Hepatocyte (in vitro differentiated cells): Measurements from ENCODE around the gene SYT1. TPM values are rescaled to one million over a fixed set of nuclear protein-coding genes. Genes with fewer than 3 reads are reported as not detected.

ENCODE experiments used
- DNase-seq: peaks from one replicate; pipeline ENCODE4 v3.0.0-alpha.2; 2016; ENCODE audit warnings: low spot score
- H2AFZ ChIP-seq: fragments of 200-600 bp; sonication (generic); 2 replicates; pipeline ENCODE4 v1.6.0; 2016; ENCODE audit warnings: antibody characterized with exemption, mild to moderate bottlenecking
- H3K27ac ChIP-seq: fragments of 200-600 bp; sonication (generic); 2 replicates; pipeline ENCODE4 v1.5.1; 2016; ENCODE audit warnings: mild to moderate bottlenecking
- H3K27me3 ChIP-seq: fragments of 200-600 bp; sonication (generic); 2 replicates; pipeline ENCODE4 v1.6.1; 2016
- H3K36me3 ChIP-seq: fragments of 200-600 bp; sonication (generic); replicated peaks from 2 replicates; pipeline ENCODE4 v1.5.1; 2016; ENCODE audit warnings: low read depth; ENCODE audit not compliant: insufficient read depth
- H3K4me1 ChIP-seq: fragments of 200-600 bp; sonication (generic); 2 replicates; pipeline ENCODE4 v1.5.1; 2016; ENCODE audit warnings: mild to moderate bottlenecking, moderate library complexity; ENCODE audit not compliant: insufficient read depth
- H3K4me2 ChIP-seq: fragments of 200-600 bp; sonication (generic); 2 replicates; pipeline ENCODE4 v1.6.0; 2016
- H3K4me3 ChIP-seq: fragments of 200-600 bp; sonication (generic); 2 replicates; pipeline ENCODE4 v1.5.1; 2016; ENCODE audit warnings: mild to moderate bottlenecking
- H3K79me2 ChIP-seq: fragments of 200-600 bp; sonication (generic); 2 replicates; pipeline ENCODE4 v1.6.0; 2017; ENCODE audit warnings: mild to moderate bottlenecking
- H3K9me2 ChIP-seq: fragments of 200-600 bp; sonication (generic); replicated peaks from 2 replicates; pipeline ENCODE4 v1.6.0; 2017; ENCODE audit warnings: mild to moderate bottlenecking; ENCODE audit not compliant: insufficient read depth
- H3K9me3 ChIP-seq: fragments of 200-600 bp; sonication (generic); 2 replicates; pipeline ENCODE4 v1.5.1; 2016; ENCODE audit warnings: low read depth, mild to moderate bottlenecking
- H4K20me1 ChIP-seq: fragments of 200-600 bp; sonication (generic); 2 replicates; pipeline ENCODE4 v1.6.0; 2016; ENCODE audit warnings: mild to moderate bottlenecking; ENCODE audit not compliant: insufficient read depth, poor library complexity, severe bottlenecking
- EZH2 ChIP-seq: fragments of 200-600 bp; sonication (generic); IDR thresholded peaks from 2 replicates; pipeline ENCODE4 v1.6.1; 2016; ENCODE audit warnings: antibody characterized with exemption, mild to moderate bottlenecking, borderline replicate concordance
- EZH2phosphoT487 ChIP-seq: fragments of 200-600 bp; sonication (generic); IDR thresholded peaks from one replicate; pipeline ENCODE4 v1.6.1; 2018; ENCODE audit warnings: antibody characterized with exemption, mild to moderate bottlenecking, low read depth, moderate library complexity; ENCODE audit not compliant: unreplicated experiment, severe bottlenecking
- WGBS: methylation state at CpG from one replicate; pipeline ENCODE4 v1.1.6; 2016; ENCODE audit warnings: low lambda C conversion rate; ENCODE audit errors: missing lambda C conversion rate; 5-methylcytosine and 5-hydroxymethylcytosine counted together
- polyA plus RNA-seq: library from polyadenylated mRNA; unstranded; fragments of >200 nt; fragmentation: Nextera tagmentation; extraction: Ambion mirVana; gene quantifications from 2 replicates; pipeline ENCODE4 v1.2.1, GENCODE V29; 2016
- total RNA-seq: library from RNA; depleted of rRNA; stranded (reverse); fragments of >200 nt; gene quantifications from 2 replicates; pipeline ENCODE4 v1.2.3, GENCODE V29; 2014
- TF ChIP-seq, protein P1 (sequence below): fragments of 200-600 bp; sonication (generic); IDR thresholded peaks from 2 replicates; pipeline ENCODE4 v1.5.1; 2016; ENCODE audit warnings: antibody characterized with exemption, mild to moderate bottlenecking; ENCODE audit not compliant: poor library complexity

SYT1 gene
- total and polyA plus RNA-seq, 2 experiments from 2014 or later = 1.3 to 2.5 TPM

DNA sequence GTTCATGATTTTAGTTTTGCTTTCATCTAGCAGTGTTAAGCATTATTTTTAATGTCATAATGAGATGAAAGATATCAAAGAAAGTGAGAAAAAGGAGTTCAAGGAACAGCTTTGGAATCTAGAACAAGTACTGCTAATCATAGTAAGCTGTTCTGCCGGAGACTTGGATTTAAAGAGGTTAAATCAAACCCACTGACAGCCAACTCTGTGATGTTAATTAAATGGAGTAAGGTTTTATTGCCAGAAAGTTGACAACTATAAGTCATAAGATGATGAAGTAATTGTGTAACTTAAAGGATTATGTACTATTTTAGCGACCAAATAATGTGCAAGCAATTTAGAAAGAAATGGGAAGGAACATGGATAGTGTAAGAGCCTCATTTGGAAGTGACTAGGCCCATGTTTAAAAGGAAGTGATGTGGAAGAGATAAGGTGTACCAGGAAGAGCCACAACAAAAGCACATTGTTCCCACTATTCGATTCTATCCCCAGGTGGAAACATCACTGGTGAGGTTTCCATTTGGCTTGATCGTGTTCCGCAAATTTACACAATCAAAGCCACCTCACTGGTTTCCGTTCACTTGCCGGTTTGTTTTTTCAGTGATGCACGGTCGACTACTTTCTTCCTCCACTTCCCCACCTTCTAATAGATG is 437.7 kb downstream of the SYT1 start:
- Histone ChIP-seq H3K4me3 (no peak overlapping the region), H3K27me3 (no peaks in the 10 kb centered on the region), H4K20me1 (no peaks in the 10 kb centered on the region), H3K79me2 (no peaks in the 10 kb centered on the region), H3K27ac (no peak overlapping the region), H2AFZ (no peak overlapping the region), H3K9me2 (no peaks in the 10 kb centered on the region), H3K36me3 (no peaks in the 10 kb centered on the region), H3K9me3 (no peaks in the 10 kb centered on the region), H3K4me2 (no peak overlapping the region), H3K4me1 (no peaks in the 10 kb centered on the region)
- TF ChIP-seq EZH2 (no peak), EZH2phosphoT487 (no peak)
- TF ChIP-seq, protein P1, sequence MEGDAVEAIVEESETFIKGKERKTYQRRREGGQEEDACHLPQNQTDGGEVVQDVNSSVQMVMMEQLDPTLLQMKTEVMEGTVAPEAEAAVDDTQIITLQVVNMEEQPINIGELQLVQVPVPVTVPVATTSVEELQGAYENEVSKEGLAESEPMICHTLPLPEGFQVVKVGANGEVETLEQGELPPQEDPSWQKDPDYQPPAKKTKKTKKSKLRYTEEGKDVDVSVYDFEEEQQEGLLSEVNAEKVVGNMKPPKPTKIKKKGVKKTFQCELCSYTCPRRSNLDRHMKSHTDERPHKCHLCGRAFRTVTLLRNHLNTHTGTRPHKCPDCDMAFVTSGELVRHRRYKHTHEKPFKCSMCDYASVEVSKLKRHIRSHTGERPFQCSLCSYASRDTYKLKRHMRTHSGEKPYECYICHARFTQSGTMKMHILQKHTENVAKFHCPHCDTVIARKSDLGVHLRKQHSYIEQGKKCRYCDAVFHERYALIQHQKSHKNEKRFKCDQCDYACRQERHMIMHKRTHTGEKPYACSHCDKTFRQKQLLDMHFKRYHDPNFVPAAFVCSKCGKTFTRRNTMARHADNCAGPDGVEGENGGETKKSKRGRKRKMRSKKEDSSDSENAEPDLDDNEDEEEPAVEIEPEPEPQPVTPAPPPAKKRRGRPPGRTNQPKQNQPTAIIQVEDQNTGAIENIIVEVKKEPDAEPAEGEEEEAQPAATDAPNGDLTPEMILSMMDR = no peak
- DNase-seq = no peak
- WGBS = 84% methylated on average over 9 of the region's 9 CpGs

- no peaks in the 10 kb centered on the region for H4K20me1 ChIP-seq
- H2AFZ ChIP-seq = no peak overlapping the region
- H3K27me3 ChIP-seq = no peaks in the 10 kb centered on the region
- 88% methylated on average over 11 of the region's 16 CpGs for WGBS
- H3K36me3 ChIP-seq = no peaks in the 10 kb centered on the region
- H3K9me3 ChIP-seq = no peaks in the 10 kb centered on the region
- no peak overlapping the region for H3K4me3 ChIP-seq
- no peak for TF ChIP-seq EZH2
- TF ChIP-seq, protein P1 = no peak
- TF ChIP-seq EZH2phosphoT487 = no peak
- H3K27ac ChIP-seq = no peak overlapping the region
- H3K79me2 ChIP-seq = no peaks in the 10 kb centered on the region
- no peaks in the 10 kb centered on the region for H3K4me1 ChIP-seq
- no peak overlapping the region for H3K4me2 ChIP-seq
- DNase-seq = no peak
- no peaks in the 10 kb centered on the region for H3K9me2 ChIP-seq
These were observed 442.8 kb downstream of the SYT1 start for GRCh38 chr12:79307340-79307739.

DNA sequence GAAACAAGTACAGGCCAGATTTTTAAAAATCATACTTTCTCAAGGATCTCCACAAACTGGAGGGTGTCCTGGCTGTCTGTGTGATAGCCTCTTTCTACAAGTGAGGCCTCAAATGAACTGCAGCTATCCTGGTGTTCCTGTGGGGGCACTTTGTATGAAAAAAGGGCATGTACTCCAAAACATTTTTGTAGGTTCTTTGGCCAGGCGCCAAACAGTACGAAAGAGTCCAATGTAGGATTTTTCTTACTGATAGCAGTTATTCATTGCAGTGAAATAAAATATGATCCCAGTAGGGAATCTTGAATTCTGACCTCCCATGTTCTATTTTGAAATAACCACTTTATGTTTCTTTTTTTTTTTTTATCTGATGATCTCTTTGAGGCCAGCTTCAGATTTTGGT is 444.5 kb downstream of the SYT1 start:
- H3K4me1 ChIP-seq = no peaks in the 10 kb centered on the region
- TF ChIP-seq, protein P1 = no peak
- TF ChIP-seq EZH2 (no peak), EZH2phosphoT487 (no peak)
- H3K4me2 ChIP-seq = no peak overlapping the region
- no peaks in the 10 kb centered on the region for H3K27me3 ChIP-seq
- 92% methylated on average over 2 of the region's 2 CpGs for WGBS
- no peaks in the 10 kb centered on the region for H4K20me1 ChIP-seq
- H3K9me2 ChIP-seq = no peaks in the 10 kb centered on the region
- H3K4me3 ChIP-seq = no peak overlapping the region
- H3K27ac ChIP-seq = no peak overlapping the region
- H3K79me2 ChIP-seq = no peaks in the 10 kb centered on the region
- no peak for DNase-seq
- H2AFZ ChIP-seq = no peak overlapping the region
- no peaks in the 10 kb centered on the region for H3K9me3 ChIP-seq
- no peaks in the 10 kb centered on the region for H3K36me3 ChIP-seq
